NCI-H2107 treated with DMSO at 0.1 percent for 48 hours (cell line): ENCODE data around the gene CFAP52.
"Not testable (repeated sequence)": the region's sequence is repeated elsewhere in the genome, so short reads cannot be mapped to it uniquely, and the experiment has no call there.

Experiments used
- DNase-seq: peaks from one replicate; lab custom pipeline; 2025; ENCODE audit not compliant: unreplicated experiment; lab: John Stamatoyannopoulos, UW

Gene CFAP52

GRCh38 chr17:9576521-9577372 is at the start of gene CFAP52:
CFAP52 (plus strand) TSS chr17:9576642; CDS start chr17:9576696, 54 bp downstream.
- no peak for DNase-seq

- DNase-seq, result no peak
These were observed 48.7 kb upstream of the CFAP52 start for GRCh38 chr17:9527788-9528187.

GRCh38 chr17:9529033-9529700 is 47.3 kb upstream of the CFAP52 start:
- DNase-seq, result no peak

- DNase-seq, result no peak
These were observed 45.4 kb upstream of the CFAP52 start for GRCh38 chr17:9531034-9531433.

- no peak for DNase-seq
These were observed 43.7 kb upstream of the CFAP52 start for GRCh38 chr17:9532715-9533114.

- no peak for DNase-seq
These were observed 43.0 kb upstream of the CFAP52 start for GRCh38 chr17:9533441-9533840.

- no peak for DNase-seq
These were observed 40.4 kb upstream of the CFAP52 start for GRCh38 chr17:9536061-9536460.

GRCh38 chr17:9537177-9537776 is 39.2 kb upstream of the CFAP52 start:
- no peak for DNase-seq

GRCh38 chr17:9538626-9539025 is 37.8 kb upstream of the CFAP52 start:
- no peak for DNase-seq

- no peak for DNase-seq
These were observed 34.7 kb upstream of the CFAP52 start for GRCh38 chr17:9541718-9542117.

GRCh38 chr17:9544221-9544620 is 32.2 kb upstream of the CFAP52 start:
- DNase-seq, result no peak

GRCh38 chr17:9549215-9549614 is 27.2 kb upstream of the CFAP52 start:
- no peak for DNase-seq

GRCh38 chr17:9553181-9553580 is 23.3 kb upstream of the CFAP52 start:
- DNase-seq, result no peak

GRCh38 chr17:9553596-9553995 is 22.8 kb upstream of the CFAP52 start:
- DNase-seq, result no peak

- not testable (repeated sequence) for DNase-seq
These were observed 21.7 kb upstream of the CFAP52 start for GRCh38 chr17:9554715-9555114.

- no peak for DNase-seq
These were observed 19.2 kb upstream of the CFAP52 start for GRCh38 chr17:9557161-9557755.

GRCh38 chr17:9557857-9558256 is 18.6 kb upstream of the CFAP52 start:
- DNase-seq, result no peak

- DNase-seq, result no peak
These were observed 12.3 kb upstream of the CFAP52 start for GRCh38 chr17:9564104-9564503.

- DNase-seq, result no peak
These were observed 10.4 kb upstream of the CFAP52 start for GRCh38 chr17:9566067-9566466.

GRCh38 chr17:9566739-9567138 is 9.7 kb upstream of the CFAP52 start:
- DNase-seq, result not testable (repeated sequence)

- DNase-seq, result no peak
These were observed 8.4 kb upstream of the CFAP52 start for GRCh38 chr17:9568004-9568403.
